Progenitor cell of endocrine pancreas (in vitro differentiated cells): ENCODE measurements around the gene DNAJC22. TPM values are rescaled to one million over a fixed set of nuclear protein-coding genes. Genes with fewer than 3 reads are reported as not detected.

ENCODE experiments used
- DNase-seq: peaks from one replicate; pipeline ENCODE4 v3.0.0; 2021; ENCODE audit warnings: low spot score; ENCODE audit not compliant: unreplicated experiment
- H3K27ac Mint-ChIP-seq: 2 replicates; pipeline ENCODE4 v1.8.0; 2021; ENCODE audit warnings: mild to moderate bottlenecking, moderate library complexity, mixed read lengths
- H3K27me3 Mint-ChIP-seq: 2 replicates; pipeline ENCODE4 v1.8.0; 2021; ENCODE audit warnings: mixed read lengths
- H3K36me3 Mint-ChIP-seq: 2 replicates; pipeline ENCODE4 v1.8.0; 2022; ENCODE audit warnings: mixed read lengths; ENCODE audit not compliant: insufficient read depth
- H3K4me1 Mint-ChIP-seq: 2 replicates; pipeline ENCODE4 v1.8.0; 2021; ENCODE audit warnings: low read depth, mixed read lengths
- H3K4me3 Mint-ChIP-seq: 2 replicates; pipeline ENCODE4 v1.8.0; 2021; ENCODE audit warnings: low read depth, mild to moderate bottlenecking, moderate library complexity, mixed read lengths
- H3K9me3 Mint-ChIP-seq: 2 replicates; pipeline ENCODE4 v1.8.0; 2021; ENCODE audit warnings: low read depth, mixed read lengths
- total RNA-seq: library from RNA; stranded (reverse); gene quantifications from 2 replicates; pipeline ENCODE4 v1.2.1, GENCODE V29; 2021
- TF ChIP-seq, protein P1 (sequence below): fragments of 200-600 bp; sonication (generic); IDR thresholded peaks from one replicate; pipeline ENCODE4 v1.5.0; 2021; ENCODE audit warnings: antibody characterized with exemption, mild to moderate bottlenecking; ENCODE audit not compliant: unreplicated experiment

DNAJC22 gene
- total RNA-seq, 1 donor from 2014 or later: 38.7 TPM

DNA sequence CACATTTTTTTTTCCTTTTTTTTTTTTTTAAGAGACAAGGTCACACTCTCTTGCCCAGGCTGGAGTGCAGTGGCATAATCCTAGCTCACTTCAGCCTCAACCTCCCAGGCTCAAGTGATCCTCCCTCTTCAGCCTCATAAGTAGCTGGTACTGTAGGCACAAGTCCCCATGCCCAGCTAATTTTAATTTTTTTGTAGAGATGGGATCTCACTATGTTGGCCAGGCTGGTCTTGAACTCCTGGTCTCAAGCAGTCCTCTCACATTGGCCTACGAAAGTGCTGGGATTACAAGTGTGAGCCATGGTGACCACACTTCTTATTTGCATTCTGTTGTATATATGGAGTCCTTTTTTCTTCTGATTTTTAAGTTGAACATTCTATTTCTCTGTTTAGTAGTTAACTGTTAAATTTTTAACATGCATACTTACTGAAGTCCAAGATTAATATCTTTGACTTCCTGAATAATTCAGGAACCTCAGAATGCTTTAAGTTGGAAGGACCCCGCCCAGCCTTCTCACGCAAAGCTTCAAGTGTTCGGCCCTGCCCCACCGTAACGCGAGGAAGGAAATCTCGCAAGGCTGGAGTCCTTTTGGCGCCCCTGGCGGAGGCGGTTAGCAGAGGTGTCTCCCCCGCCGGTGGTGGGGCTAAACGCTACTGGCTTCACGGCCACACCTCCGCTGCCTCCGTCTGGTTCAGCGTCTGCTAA is 42.1 kb downstream of the DNAJC22 start:
- H3K36me3 Mint-ChIP-seq: peaks cover 5% of the 10 kb centered on the region
- no peak overlapping the region for H3K27ac Mint-ChIP-seq
- no peak for DNase-seq
- H3K4me3 Mint-ChIP-seq: no peak overlapping the region
- TF ChIP-seq, protein P1, sequence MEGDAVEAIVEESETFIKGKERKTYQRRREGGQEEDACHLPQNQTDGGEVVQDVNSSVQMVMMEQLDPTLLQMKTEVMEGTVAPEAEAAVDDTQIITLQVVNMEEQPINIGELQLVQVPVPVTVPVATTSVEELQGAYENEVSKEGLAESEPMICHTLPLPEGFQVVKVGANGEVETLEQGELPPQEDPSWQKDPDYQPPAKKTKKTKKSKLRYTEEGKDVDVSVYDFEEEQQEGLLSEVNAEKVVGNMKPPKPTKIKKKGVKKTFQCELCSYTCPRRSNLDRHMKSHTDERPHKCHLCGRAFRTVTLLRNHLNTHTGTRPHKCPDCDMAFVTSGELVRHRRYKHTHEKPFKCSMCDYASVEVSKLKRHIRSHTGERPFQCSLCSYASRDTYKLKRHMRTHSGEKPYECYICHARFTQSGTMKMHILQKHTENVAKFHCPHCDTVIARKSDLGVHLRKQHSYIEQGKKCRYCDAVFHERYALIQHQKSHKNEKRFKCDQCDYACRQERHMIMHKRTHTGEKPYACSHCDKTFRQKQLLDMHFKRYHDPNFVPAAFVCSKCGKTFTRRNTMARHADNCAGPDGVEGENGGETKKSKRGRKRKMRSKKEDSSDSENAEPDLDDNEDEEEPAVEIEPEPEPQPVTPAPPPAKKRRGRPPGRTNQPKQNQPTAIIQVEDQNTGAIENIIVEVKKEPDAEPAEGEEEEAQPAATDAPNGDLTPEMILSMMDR: peak; percentile 9
- H3K9me3 Mint-ChIP-seq: no peaks in the 10 kb centered on the region
- no peaks in the 10 kb centered on the region for H3K27me3 Mint-ChIP-seq
- no peaks in the 10 kb centered on the region for H3K4me1 Mint-ChIP-seq

- H3K4me3 Mint-ChIP-seq: no peak overlapping the region
- peak overlapping the region; percentile 5 for H3K27ac Mint-ChIP-seq
- DNase-seq: no peak
- H3K4me1 Mint-ChIP-seq: no peaks in the 10 kb centered on the region
- peaks cover 10% of the 10 kb centered on the region for H3K36me3 Mint-ChIP-seq
- H3K27me3 Mint-ChIP-seq: no peaks in the 10 kb centered on the region
- TF ChIP-seq, protein P1: no peak
- no peaks in the 10 kb centered on the region for H3K9me3 Mint-ChIP-seq
Observed at GRCh38 chr12:49389387-49389703, 42.7 kb downstream of the DNAJC22 start.

- TF ChIP-seq, protein P1: no peak
- no peaks in the 10 kb centered on the region for H3K27me3 Mint-ChIP-seq
- peaks cover 9% of the 10 kb centered on the region for H3K4me1 Mint-ChIP-seq
Observed at GRCh38 chr12:49397000-49397399, 50.3 kb downstream of the DNAJC22 start.

DNA sequence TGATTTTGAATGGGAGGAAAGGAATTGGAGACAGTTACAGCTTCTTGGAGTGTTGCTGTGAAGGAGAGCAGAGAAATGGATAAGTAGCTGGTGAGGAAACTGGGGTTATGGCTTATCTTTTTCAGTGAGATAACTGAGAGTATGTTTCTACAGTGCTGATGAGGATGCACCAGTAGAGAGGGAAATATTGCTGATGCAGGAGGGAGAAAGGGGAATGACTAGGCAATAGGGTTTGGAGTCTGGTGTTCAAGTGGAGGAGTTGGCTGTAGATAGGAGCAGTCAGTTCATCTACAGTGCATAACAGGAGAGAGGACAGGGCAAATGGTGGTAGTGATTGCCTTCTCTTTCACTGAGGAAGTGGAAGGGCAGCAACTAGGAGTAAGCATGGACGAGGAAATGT is 53.6 kb downstream of the DNAJC22 start:
- peaks cover 25% of the 10 kb centered on the region for H3K4me1 Mint-ChIP-seq
- peaks cover 7% of the 10 kb centered on the region for H3K36me3 Mint-ChIP-seq
- H3K27me3 Mint-ChIP-seq: no peaks in the 10 kb centered on the region
- peak overlapping the region; percentile 6 for H3K27ac Mint-ChIP-seq
- no peaks in the 10 kb centered on the region for H3K9me3 Mint-ChIP-seq
- no peak for DNase-seq
- TF ChIP-seq, protein P1: no peak
- no peak overlapping the region for H3K4me3 Mint-ChIP-seq

More at GRCh38 chr12:49397000-49397399, 50.3 kb downstream of the DNAJC22 start:
- H3K4me3 Mint-ChIP-seq: no peak overlapping the region
- no peak overlapping the region for H3K27ac Mint-ChIP-seq
- H3K9me3 Mint-ChIP-seq: no peaks in the 10 kb centered on the region
- H3K36me3 Mint-ChIP-seq: peaks cover 15% of the 10 kb centered on the region
- no peak for DNase-seq

Other genes with a start within 250 kb of the DNAJC22 start
- gene LMBR1L, start 236.0 kb upstream of the DNAJC22 start, total RNA-seq: 142 and 143 TPM in 2 replicates
- gene TUBA1B, start 215.5 kb upstream of the DNAJC22 start, total RNA-seq: 985 and 1,023 TPM in 2 replicates
- gene TUBA1A, start 157.8 kb upstream of the DNAJC22 start, total RNA-seq: 628 and 652 TPM in 2 replicates
- gene TUBA1C, start 81.8 kb upstream of the DNAJC22 start, total RNA-seq: 128 and 149 TPM in 2 replicates
- 0.60 and 0.62 TPM in 2 replicates for gene PRPH, start 51.7 kb upstream of the DNAJC22 start, total RNA-seq
- 44.7 and 44.9 TPM in 2 replicates for gene TROAP, start 23.6 kb upstream of the DNAJC22 start, total RNA-seq
- gene C1QL4, start 9.7 kb upstream of the DNAJC22 start, total RNA-seq: 0.64 and 0.79 TPM in 2 replicates
- 84.4 and 87.1 TPM in 2 replicates for gene SPATS2, start 20.6 kb downstream of the DNAJC22 start, total RNA-seq
- gene KCNH3, start 192.1 kb downstream of the DNAJC22 start, total RNA-seq: 29.2 and 31.9 TPM in 2 replicates
- 88.1 and 92.6 TPM in 2 replicates for gene MCRS1, start 221.3 kb downstream of the DNAJC22 start, total RNA-seq